Parathyroid adenoma (tissue), 2 donors: ENCODE data around the gene OR6Q1.

Experiments used
- H2AFZ ChIP-seq: fragments of 300-600 bp; sonication (generic); one replicate; pipeline ENCODE4 v1.7.0; 2017; ENCODE audit warnings: antibody characterized with exemption, mild to moderate bottlenecking
- H3K27ac ChIP-seq: fragments of 300-600 bp; sonication (generic); one replicate; pipeline ENCODE4 v1.7.0; 2017
- H3K27me3 ChIP-seq: fragments of 300-600 bp; sonication (generic); one replicate; pipeline ENCODE4 v1.7.0; 2017; ENCODE audit warnings: low read length; ENCODE audit not compliant: control insufficient read depth, insufficient read depth
- H3K36me3 ChIP-seq: fragments of 300-600 bp; sonication (generic); one replicate; pipeline ENCODE4 v1.7.0; 2017; ENCODE audit warnings: low read length; ENCODE audit not compliant: control insufficient read depth, insufficient read depth
- H3K4me1 ChIP-seq: fragments of 300-600 bp; sonication (generic); one replicate; pipeline ENCODE4 v1.7.0; 2017; ENCODE audit warnings: control low read depth
- H3K4me2 ChIP-seq: fragments of 300-600 bp; sonication (generic); one replicate; pipeline ENCODE4 v1.7.0; 2017; ENCODE audit warnings: low read length
- H3K4me3 ChIP-seq: fragments of 300-600 bp; sonication (generic); one replicate; pipeline ENCODE4 v1.7.0; 2017; ENCODE audit warnings: low read depth, low read length
- H3K79me2 ChIP-seq: fragments of 300-600 bp; sonication (generic); one replicate; pipeline ENCODE4 v1.7.0; 2017; ENCODE audit warnings: control low read depth
- H3K9ac ChIP-seq: fragments of 300-600 bp; sonication (generic); one replicate; pipeline ENCODE4 v1.7.0; 2017; ENCODE audit warnings: mild to moderate bottlenecking
- H3K9me3 ChIP-seq: fragments of 300-600 bp; sonication (generic); one replicate; pipeline ENCODE4 v1.7.0; 2017; ENCODE audit warnings: low read length; ENCODE audit not compliant: control insufficient read depth
- TF ChIP-seq, protein P1 (sequence below): fragments of 300-600 bp; sonication (generic); IDR thresholded peaks from one replicate; pipeline ENCODE4 v1.7.0; 2017; ENCODE audit warnings: antibody characterized with exemption, mild to moderate bottlenecking
- donor health status: primary hyperparathyroidism.

The OR6Q1 gene

DNA sequence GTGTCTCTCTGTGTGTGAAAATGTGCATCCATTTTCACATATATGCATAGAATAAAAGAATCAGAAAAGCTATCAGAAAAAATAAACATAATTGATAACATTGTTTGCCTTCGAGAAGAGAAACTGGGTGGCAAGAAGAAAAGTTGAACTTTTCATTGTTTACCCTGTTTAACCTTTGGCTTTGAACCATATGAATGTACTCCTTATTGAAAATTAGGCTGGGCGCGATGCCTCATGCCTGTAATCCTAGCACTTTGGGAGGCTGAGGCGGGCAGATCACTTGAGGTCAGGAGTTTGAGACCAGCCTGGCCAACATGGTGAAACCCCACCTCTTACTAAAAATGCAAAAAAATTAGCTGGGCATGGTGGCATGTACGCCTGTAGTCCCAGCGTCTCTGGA, 19.0 kb upstream of the OR6Q1 start:
- no peak overlapping the region for H3K4me2 ChIP-seq

DNA sequence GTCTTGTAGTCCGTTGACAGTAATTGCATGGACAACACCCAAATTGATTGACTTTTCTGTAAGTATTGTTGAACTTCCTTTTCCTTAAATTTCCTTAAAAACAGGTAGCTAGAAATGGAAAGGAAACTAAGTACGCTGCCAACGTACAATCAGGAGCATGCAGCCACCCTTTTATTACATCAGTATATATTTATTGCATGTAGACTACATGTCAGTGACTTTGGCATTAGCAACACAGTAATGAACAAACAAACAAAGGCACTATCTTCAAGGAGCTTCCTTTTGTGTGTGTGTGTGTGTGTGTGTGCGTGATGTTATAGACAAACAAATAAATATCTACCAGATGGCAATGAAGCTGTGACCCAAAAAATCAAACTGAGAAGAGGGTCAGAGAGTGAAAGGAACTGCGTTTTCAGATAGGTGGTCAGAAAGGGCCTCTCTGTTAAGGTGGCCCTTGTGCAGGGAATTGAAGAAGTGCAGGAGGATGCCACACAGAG, 7.3 kb upstream of the OR6Q1 start, which contains the start of gene OR9Q1:
OR9Q1 (plus strand) TSS at position 447 of the 497 bp plus-strand sequence. CDS start 155,564 bp downstream, outside the sequence.
- H3K9me3 ChIP-seq: no peaks in the 10 kb centered on the region
- H3K4me1 ChIP-seq: no peaks in the 10 kb centered on the region
- H3K4me2 ChIP-seq: no peak within 1 kb of the TSS
- H3K36me3 ChIP-seq: no peaks in the 10 kb centered on the region
- H3K27ac ChIP-seq: peak within 1 kb of the TSS; percentile 56
- no peak within 1 kb of the TSS for H3K4me3 ChIP-seq
- H3K9ac ChIP-seq: no peak within 1 kb of the TSS
- no peaks in the 10 kb centered on the region for H3K27me3 ChIP-seq
- TF ChIP-seq, protein P1, sequence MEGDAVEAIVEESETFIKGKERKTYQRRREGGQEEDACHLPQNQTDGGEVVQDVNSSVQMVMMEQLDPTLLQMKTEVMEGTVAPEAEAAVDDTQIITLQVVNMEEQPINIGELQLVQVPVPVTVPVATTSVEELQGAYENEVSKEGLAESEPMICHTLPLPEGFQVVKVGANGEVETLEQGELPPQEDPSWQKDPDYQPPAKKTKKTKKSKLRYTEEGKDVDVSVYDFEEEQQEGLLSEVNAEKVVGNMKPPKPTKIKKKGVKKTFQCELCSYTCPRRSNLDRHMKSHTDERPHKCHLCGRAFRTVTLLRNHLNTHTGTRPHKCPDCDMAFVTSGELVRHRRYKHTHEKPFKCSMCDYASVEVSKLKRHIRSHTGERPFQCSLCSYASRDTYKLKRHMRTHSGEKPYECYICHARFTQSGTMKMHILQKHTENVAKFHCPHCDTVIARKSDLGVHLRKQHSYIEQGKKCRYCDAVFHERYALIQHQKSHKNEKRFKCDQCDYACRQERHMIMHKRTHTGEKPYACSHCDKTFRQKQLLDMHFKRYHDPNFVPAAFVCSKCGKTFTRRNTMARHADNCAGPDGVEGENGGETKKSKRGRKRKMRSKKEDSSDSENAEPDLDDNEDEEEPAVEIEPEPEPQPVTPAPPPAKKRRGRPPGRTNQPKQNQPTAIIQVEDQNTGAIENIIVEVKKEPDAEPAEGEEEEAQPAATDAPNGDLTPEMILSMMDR: no peak
- no peak within 1 kb of the TSS for H2AFZ ChIP-seq
- no peaks in the 10 kb centered on the region for H3K79me2 ChIP-seq

More for the DNA sequence above, 19.0 kb upstream of the OR6Q1 start:
- Histone ChIP-seq H3K36me3 (no peaks in the 10 kb centered on the region), H3K9me3 (no peaks in the 10 kb centered on the region), H3K4me1 (no peaks in the 10 kb centered on the region), H3K9ac (no peak overlapping the region), H2AFZ (no peak overlapping the region), H3K79me2 (no peaks in the 10 kb centered on the region), H3K27ac (no peak overlapping the region), H3K4me3 (no peak overlapping the region), H3K27me3 (no peaks in the 10 kb centered on the region)
- TF ChIP-seq, protein P1: no peak

DNA sequence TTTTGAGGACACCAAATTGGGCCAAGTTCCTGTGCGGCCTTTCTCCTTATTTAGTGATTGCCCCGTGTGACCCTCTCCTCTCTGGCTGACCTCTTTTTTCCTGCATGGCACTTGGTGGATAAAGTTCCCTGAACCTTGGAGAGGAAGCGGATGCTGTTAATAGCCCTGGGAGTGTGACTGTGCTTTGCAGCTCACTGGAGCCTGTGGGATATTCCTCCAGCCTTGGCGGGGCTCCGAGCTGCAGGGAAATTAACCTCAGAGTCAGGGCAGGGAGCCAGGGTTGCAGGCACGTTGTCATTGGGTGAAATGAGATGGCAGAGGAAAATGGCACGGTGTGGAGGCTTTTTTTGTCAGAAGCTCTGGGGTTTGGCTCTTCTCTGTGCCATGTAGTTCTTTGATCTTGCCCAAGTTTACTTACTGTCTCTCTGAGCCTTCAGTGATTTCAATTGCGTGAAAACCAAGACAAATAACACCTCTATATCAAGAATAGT, 6.1 kb upstream of the OR6Q1 start:
- H3K9ac ChIP-seq: no peak overlapping the region
- H3K4me1 ChIP-seq: no peaks in the 10 kb centered on the region
- no peak overlapping the region for H3K27ac ChIP-seq
- TF ChIP-seq, protein P1: no peak
- H3K4me3 ChIP-seq: no peak overlapping the region
- H3K27me3 ChIP-seq: no peaks in the 10 kb centered on the region
- no peak overlapping the region for H3K4me2 ChIP-seq
- H3K36me3 ChIP-seq: no peaks in the 10 kb centered on the region
- no peaks in the 10 kb centered on the region for H3K79me2 ChIP-seq
- no peak overlapping the region for H2AFZ ChIP-seq
- H3K9me3 ChIP-seq: no peaks in the 10 kb centered on the region

DNA sequence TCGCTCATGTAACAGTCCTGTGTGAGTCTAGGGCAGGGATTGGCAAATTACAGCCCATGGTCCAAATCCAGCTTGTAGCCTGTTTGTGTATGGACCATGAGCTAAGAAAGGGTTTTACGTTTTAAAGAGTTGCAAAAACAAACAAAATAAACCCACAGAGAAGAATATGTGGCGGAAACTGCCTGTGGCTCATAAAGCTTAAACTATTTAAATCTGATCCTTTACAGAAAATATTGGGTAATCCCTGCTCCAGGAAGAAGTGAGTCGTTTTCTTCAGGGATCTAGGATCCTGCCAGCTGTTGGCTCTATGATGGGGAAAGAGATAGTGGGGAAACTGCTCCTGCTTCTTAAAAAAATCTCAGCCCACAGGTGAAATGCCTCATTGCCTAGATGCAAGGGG, 3.4 kb upstream of the OR6Q1 start:
- no peak overlapping the region for H3K27ac ChIP-seq
- no peaks in the 10 kb centered on the region for H3K36me3 ChIP-seq
- no peaks in the 10 kb centered on the region for H3K27me3 ChIP-seq
- TF ChIP-seq, protein P1: no peak
- H3K4me3 ChIP-seq: no peak overlapping the region
- H3K9me3 ChIP-seq: no peaks in the 10 kb centered on the region
- H3K79me2 ChIP-seq: no peaks in the 10 kb centered on the region
- H3K9ac ChIP-seq: no peak overlapping the region
- no peaks in the 10 kb centered on the region for H3K4me1 ChIP-seq
- H2AFZ ChIP-seq: no peak overlapping the region
- H3K4me2 ChIP-seq: no peak overlapping the region
